Neural cell (in vitro differentiated cells): ENCODE data around the gene CYP19A1. TPM values are rescaled to one million over a fixed set of nuclear protein-coding genes. Genes with fewer than 3 reads are reported as not detected.

Experiments
- H2AFZ ChIP-seq: fragments of 200-600, 300-800 bp; sonication (generic), shearing (Covaris generic); 2 replicates; pipeline ENCODE4 v1.6.0; 2014; ENCODE audit warnings: low read depth, mild to moderate bottlenecking, antibody characterized with exemption, low read length, moderate library complexity
- H3F3A ChIP-seq: fragments of 200-600 bp; shearing (Covaris generic); 2 replicates; pipeline ENCODE4 v1.6.1; 2016; ENCODE audit warnings: mild to moderate bottlenecking, moderate library complexity, mixed read lengths, antibody characterized with exemption, low read length; ENCODE audit not compliant: insufficient read depth, poor library complexity, severe bottlenecking
- H3K27ac ChIP-seq: fragments of 200-600, 300-800 bp; sonication (generic), shearing (Covaris generic); 2 replicates; pipeline ENCODE4 v1.5.1; 2014; ENCODE audit warnings: mild to moderate bottlenecking, low read length, moderate library complexity
- H3K27me3 ChIP-seq: fragments of 300-800, 200-600 bp; sonication (generic), shearing (Covaris generic); 2 replicates; pipeline ENCODE4 v1.6.0; 2014; ENCODE audit warnings: mild to moderate bottlenecking, low read depth, low read length, moderate library complexity; ENCODE audit not compliant: insufficient read depth
- H3K36me3 ChIP-seq: fragments of 300-800, 200-600 bp; sonication (generic), shearing (Covaris generic); 2 replicates; pipeline ENCODE4 v1.5.1; 2014; ENCODE audit warnings: mild to moderate bottlenecking, antibody characterized with exemption, low read length, moderate library complexity; ENCODE audit not compliant: insufficient read depth
- H3K4me2 ChIP-seq: fragments of 300-800, 200-600 bp; sonication (generic), shearing (Covaris generic); 2 replicates; pipeline ENCODE4 v1.6.0; 2014; ENCODE audit warnings: mild to moderate bottlenecking, low read length
- H3K4me3 ChIP-seq: fragments of 300-800, 200-600 bp; sonication (generic), shearing (Covaris generic); 2 replicates; pipeline ENCODE4 v1.5.1; 2014; ENCODE audit warnings: mild to moderate bottlenecking, low read length, moderate library complexity
- H3K79me2 ChIP-seq: fragments of 200-600 bp; shearing (Covaris generic); replicated peaks from 2 replicates; pipeline ENCODE4 v1.6.0; 2014; ENCODE audit warnings: mild to moderate bottlenecking, low read length, moderate library complexity; ENCODE audit not compliant: insufficient read depth
- H3K9ac ChIP-seq: fragments of 300-800, 200-600 bp; sonication (generic), shearing (Covaris generic); 2 replicates; pipeline ENCODE4 v1.6.1; 2016; ENCODE audit warnings: mild to moderate bottlenecking, low read length, mixed read lengths
- H3K9me2 ChIP-seq: fragments of 200-600 bp; shearing (Covaris generic); 2 replicates; pipeline ENCODE4 v1.6.1; 2016; ENCODE audit warnings: mild to moderate bottlenecking, low read length, mixed read lengths; ENCODE audit not compliant: insufficient read depth
- H3K9me3 ChIP-seq: fragments of 200-600, 300-800 bp; sonication (generic), shearing (Covaris generic); 2 replicates; pipeline ENCODE4 v1.6.1; 2016; ENCODE audit warnings: mild to moderate bottlenecking, mixed run types, low read length, moderate library complexity, mixed read lengths
- H4K20me1 ChIP-seq: fragments of 200-600 bp; shearing (Covaris generic); 2 replicates; pipeline ENCODE4 v1.6.1; 2016; ENCODE audit warnings: mild to moderate bottlenecking, mixed run types; ENCODE audit not compliant: insufficient read depth
- CTCF ChIP-seq: fragments of 450-650 bp; IDR thresholded peaks from 2 replicates; pipeline ENCODE4 v1.5.1; 2014; ENCODE audit warnings: antibody characterized with exemption, mild to moderate bottlenecking, moderate library complexity; ENCODE audit not compliant: poor library complexity, severe bottlenecking
- EP300 ChIP-seq: fragments of 450-650 bp; conservative IDR thresholded peaks from 2 replicates; pipeline ENCODE4 v1.6.1; 2014; ENCODE audit warnings: antibody characterized with exemption, mild to moderate bottlenecking, moderate library complexity; ENCODE audit not compliant: poor library complexity, severe bottlenecking
- EZH2 ChIP-seq: fragments of 200-600, 300-800 bp; shearing (Covaris generic), sonication (generic); IDR thresholded peaks from 2 replicates; pipeline ENCODE4 v1.6.1; 2014; ENCODE audit warnings: antibody characterized with exemption, low read length, borderline replicate concordance, mild to moderate bottlenecking; ENCODE audit not compliant: insufficient read depth, poor library complexity, severe bottlenecking
- MXI1 ChIP-seq: fragments of 450-650 bp; conservative IDR thresholded peaks from 2 replicates; pipeline ENCODE4 v1.6.1; 2014; ENCODE audit warnings: antibody characterized with exemption, mild to moderate bottlenecking; ENCODE audit not compliant: poor library complexity, severe bottlenecking
- POLR2AphosphoS5 ChIP-seq: IDR thresholded peaks from 2 replicates; pipeline ENCODE4 v1.6.1; 2012
- RAD21 ChIP-seq: fragments of 450-650 bp; conservative IDR thresholded peaks from 2 replicates; pipeline ENCODE4 v1.6.1; 2014; ENCODE audit warnings: antibody characterized with exemption, mild to moderate bottlenecking, moderate library complexity
- REST ChIP-seq: IDR thresholded peaks from 2 replicates; pipeline ENCODE4 v1.6.1; 2012; ENCODE audit warnings: borderline replicate concordance
- SMC3 ChIP-seq: fragments of 450-650 bp; conservative IDR thresholded peaks from 2 replicates; pipeline ENCODE4 v1.6.1; 2014; ENCODE audit warnings: antibody characterized with exemption, mild to moderate bottlenecking, moderate library complexity; ENCODE audit not compliant: poor library complexity
- TAF1 ChIP-seq: IDR thresholded peaks from 2 replicates; pipeline ENCODE4 v1.6.1; 2012; ENCODE audit warnings: low read depth
- polyA plus RNA-seq: library from polyadenylated mRNA; depleted of rRNA; stranded (reverse); fragments of >200 nt; gene quantifications from 2 replicates; pipeline ENCODE4 v1.2.3, GENCODE V29; 2014

Gene CYP19A1
- polyA plus RNA-seq, 1 donor from 2014 or later = not detected

DNA sequence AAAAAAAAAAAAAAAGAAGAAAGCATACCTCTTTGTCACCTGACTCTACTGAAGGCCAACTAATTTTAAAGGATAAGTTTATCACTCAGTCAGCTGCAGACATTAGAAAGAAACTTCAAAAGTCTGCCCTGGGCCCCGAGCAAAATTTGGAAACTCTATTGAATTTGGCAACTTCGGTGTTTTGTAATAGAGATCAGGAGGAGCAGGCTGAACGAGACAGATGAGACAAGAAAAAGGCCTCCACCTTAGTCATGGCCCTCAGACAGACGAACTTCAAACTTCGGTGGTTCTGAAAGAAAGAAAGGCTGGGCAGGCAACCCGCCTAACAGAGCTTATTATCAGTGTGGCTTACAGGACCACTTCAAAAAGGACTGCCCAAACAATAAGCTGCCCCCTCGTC lies 21.6 kb upstream of the CYP19A1 start:
- H4K20me1 ChIP-seq = no peaks in the 10 kb centered on the region

DNA sequence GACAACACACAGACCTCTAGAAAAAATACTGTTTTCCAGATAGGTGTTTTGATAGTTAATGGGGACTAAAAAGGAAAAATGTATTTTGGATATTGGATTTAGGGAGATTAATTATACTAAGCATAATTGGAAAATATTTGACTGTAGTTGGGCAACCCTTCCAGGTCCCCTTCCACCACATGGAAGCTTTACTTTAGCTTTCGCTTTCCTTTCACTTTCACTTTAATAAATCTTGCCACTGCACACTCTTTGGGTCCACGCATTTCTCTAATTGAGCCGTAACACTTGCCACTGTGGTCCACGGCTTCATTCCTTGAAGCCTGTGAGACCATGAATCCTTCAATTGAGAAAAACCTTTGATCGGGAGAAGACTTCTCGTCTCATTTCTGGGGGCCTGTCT lies 18.6 kb upstream of the CYP19A1 start:
- no peak overlapping the region for H3K27ac ChIP-seq
- no peak overlapping the region for H3K4me2 ChIP-seq
- no peaks in the 10 kb centered on the region for H3K79me2 ChIP-seq
- TF ChIP-seq EP300 (no peak), POLR2AphosphoS5 (no peak), CTCF (no peak), SMC3 (no peak), EZH2 (no peak), MXI1 (no peak), TAF1 (no peak)

More for the DNA sequence above, 21.6 kb upstream of the CYP19A1 start:
- H3K27me3 ChIP-seq = no peaks in the 10 kb centered on the region
- H3K4me2 ChIP-seq = no peak overlapping the region
- H3K79me2 ChIP-seq = no peaks in the 10 kb centered on the region
- H3K27ac ChIP-seq = no peak overlapping the region
- H3K9ac ChIP-seq = no peak overlapping the region
- no peak overlapping the region for H2AFZ ChIP-seq
- TF ChIP-seq MXI1 = no peak
- no peak for TF ChIP-seq SMC3
- TF ChIP-seq EZH2 = no peak
- no peak for TF ChIP-seq EP300
- no peak for TF ChIP-seq TAF1
- no peak for TF ChIP-seq REST
- no peak for TF ChIP-seq CTCF
- TF ChIP-seq RAD21 = no peak
- TF ChIP-seq POLR2AphosphoS5 = no peak
- H3K36me3 ChIP-seq = no peaks in the 10 kb centered on the region
- H3K9me2 ChIP-seq = no peaks in the 10 kb centered on the region
- no peaks in the 10 kb centered on the region for H3K9me3 ChIP-seq
- H3F3A ChIP-seq = no peaks in the 10 kb centered on the region
- H3K4me3 ChIP-seq = no peak overlapping the region

More for the DNA sequence above, 18.6 kb upstream of the CYP19A1 start:
- Histone ChIP-seq H3K36me3 (no peaks in the 10 kb centered on the region), H2AFZ (no peak overlapping the region), H3K9ac (no peak overlapping the region), H3K9me2 (no peaks in the 10 kb centered on the region), H3K27me3 (no peaks in the 10 kb centered on the region), H3K4me3 (no peak overlapping the region), H3F3A (no peaks in the 10 kb centered on the region), H3K9me3 (no peaks in the 10 kb centered on the region), H4K20me1 (no peaks in the 10 kb centered on the region)
